Common myeloid progenitor, CD34-positive (primary cell): ENCODE measurements around the gene ENPP7.

Experiments used
- CTCF ChIA-PET: fragments of 350-600 bp; sonication (Branson Sonifier 250); formaldehyde crosslinking; loops from one replicate; lab custom pipeline; 2021; ENCODE audit warnings: antibody characterized with exemption; lab: Charles Lee
- POLR2A ChIA-PET: fragments of 350-600 bp; sonication (Branson Sonifier 250); formaldehyde crosslinking; loops from one replicate; lab custom pipeline; 2021; ENCODE audit warnings: antibody characterized with exemption; lab: Charles Lee
- DNase-seq, 3 donors: peaks; one replicate each; pipeline versions ENCODE4 v3.0.0 to v3.0.0-alpha.2; 2013
- H3K27ac ChIP-seq, 2 experiments: 1 replicate in 1 of 2; 2 replicates in 1 of 2; pipeline ENCODE4 v1.7.0; 2013; ENCODE audit warnings: inconsistent platforms in 2 of 2, low read length in 2 of 2, mild to moderate bottlenecking in 2 of 2, low read depth in 1 of 2, moderate library complexity in 1 of 2; ENCODE audit not compliant: severe bottlenecking in 2 of 2, insufficient read depth in 1 of 2, poor library complexity in 1 of 2
- H3K27me3 ChIP-seq, 5 experiments: replicated peaks in 2 of 5; 1 replicate in 3 of 5; 2 replicates in 2 of 5; pipeline versions ENCODE4 v1.6.1 to v1.7.0; 2013; ENCODE audit warnings: low read length in 4 of 5, mild to moderate bottlenecking in 2 of 5, moderate library complexity in 2 of 5, inconsistent platforms in 1 of 5; ENCODE audit not compliant: insufficient read depth in 5 of 5, control insufficient read depth in 4 of 5
- H3K36me3 ChIP-seq, 4 experiments: 1 replicate in 2 of 4; 2 replicates in 2 of 4; pipeline versions ENCODE4 v1.6.1 to v1.7.0; 2013; ENCODE audit warnings: low read length in 3 of 4, control low read depth in 1 of 4, mild to moderate bottlenecking in 1 of 4; ENCODE audit not compliant: control insufficient read depth in 4 of 4, insufficient read depth in 4 of 4
- H3K4me1 ChIP-seq, 4 experiments: 1 replicate in 3 of 4; 2 replicates in 1 of 4; pipeline versions ENCODE4 v1.6.1 to v1.7.1; 2013; ENCODE audit warnings: low read length in 3 of 4, mild to moderate bottlenecking in 3 of 4, control low read depth in 1 of 4, inconsistent platforms in 1 of 4, moderate library complexity in 1 of 4; ENCODE audit not compliant: control insufficient read depth in 4 of 4, insufficient read depth in 4 of 4; ENCODE audit errors: control extremely low read depth in 1 of 4
- H3K4me3 ChIP-seq, 7 experiments: 1 replicate in 4 of 7; 2 replicates in 3 of 7; pipeline versions ENCODE4 v1.5.1 to v1.7.0; 2013; ENCODE audit warnings: mild to moderate bottlenecking in 7 of 7, low read length in 6 of 7, moderate library complexity in 6 of 7, inconsistent platforms in 2 of 7, low read depth in 2 of 7, control low read depth in 1 of 7; ENCODE audit not compliant: insufficient read depth in 4 of 7, control insufficient read depth in 1 of 7; ENCODE audit errors: extremely low read depth in 1 of 7
- H3K9me3 ChIP-seq, 5 experiments: 1 replicate in 4 of 5; 2 replicates in 1 of 5; pipeline versions ENCODE4 v1.6.1 to v1.7.1; 2013; ENCODE audit warnings: low read length in 4 of 5, mild to moderate bottlenecking in 2 of 5, inconsistent platforms in 1 of 5, low read depth in 1 of 5, moderate library complexity in 1 of 5; ENCODE audit not compliant: control insufficient read depth in 4 of 5, insufficient read depth in 2 of 5; ENCODE audit errors: control extremely low read depth in 1 of 5
- WGBS: methylation state at CpG from one replicate; pipeline ENCODE4 v1.1.5; 2013; ENCODE audit not compliant: insufficient coverage; 5-methylcytosine and 5-hydroxymethylcytosine counted together

Gene ENPP7

DNA sequence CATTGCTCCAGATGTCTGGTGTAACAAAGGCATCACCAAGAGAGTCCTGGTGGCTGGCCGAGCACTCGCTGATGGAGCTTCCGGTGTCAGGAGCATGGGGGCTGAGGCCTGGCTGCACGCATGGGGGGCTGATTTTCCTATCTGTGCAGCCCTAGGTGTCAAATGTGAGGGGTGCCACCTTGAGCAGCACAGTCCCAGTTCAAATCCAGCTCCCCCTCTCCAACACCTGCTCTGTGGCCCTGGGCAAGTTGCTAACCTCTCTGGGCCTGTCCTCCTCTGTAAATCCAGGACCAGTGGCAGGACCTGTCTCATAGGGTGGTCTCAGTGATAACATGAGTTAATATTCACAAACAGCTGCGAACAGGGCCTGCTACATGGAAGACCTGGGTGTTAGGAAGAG is 12.9 kb downstream of the ENPP7 start:
- no peak for DNase-seq
- ChIA-PET CTCF (interaction anchor here (0.8 to 2.0 kb wide), 7 partner anchors 34 to 246 kb away, joined by 3 to 12 read pairs (median 4); no protein-coding TSS in a partner anchor), POLR2A (interaction anchor here (0.7 to 0.9 kb wide), 3 partner anchors 94 to 122 kb away, joined by 3 to 5 read pairs (median 3); no protein-coding TSS in a partner anchor)
- peaks cover 0 to 36% (median 25%) of the 10 kb centered on the region in 4 experiments for H3K4me1 ChIP-seq
- no peak overlapping the region for H3K27ac ChIP-seq
- H3K4me3 ChIP-seq, result no peak overlapping the region
- H3K36me3 ChIP-seq, result no peaks in the 10 kb centered on the region
- WGBS, result 98% methylated on average over 5 of the region's 5 CpGs
- peaks cover 0 to 51% (median 32%) of the 10 kb centered on the region in 5 experiments for H3K27me3 ChIP-seq
- no peaks in the 10 kb centered on the region for H3K9me3 ChIP-seq

DNA sequence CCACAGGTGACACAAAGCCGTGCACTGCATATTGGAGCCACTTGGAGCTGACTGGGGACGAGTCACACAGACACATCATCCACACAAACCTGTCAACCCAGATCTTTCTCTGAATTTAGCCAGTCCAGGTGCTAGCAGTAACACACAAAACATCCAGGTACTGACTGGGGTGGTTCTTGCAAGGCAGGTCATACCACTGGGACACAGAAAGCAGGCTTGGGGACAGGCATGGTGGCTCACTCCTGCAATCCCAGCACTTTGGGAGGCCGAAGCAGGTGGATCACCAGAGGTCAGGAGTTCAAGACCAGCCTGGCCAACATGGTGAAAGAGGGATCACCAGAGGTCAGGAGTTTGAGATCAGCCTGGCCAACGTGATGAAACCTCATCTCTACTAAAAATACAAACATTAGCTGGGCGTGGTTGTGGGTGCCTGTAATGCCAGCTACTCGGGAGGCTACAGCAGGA is 14.9 kb downstream of the ENPP7 start:
- WGBS, result 50% methylated on average over 6 of the region's 6 CpGs
- peak in 1 of 3 donors; percentile 13 for DNase-seq
- H3K4me3 ChIP-seq, result peak overlapping the region in 1 of 7 experiments; percentile 60
- POLR2A ChIA-PET, result interaction anchor here (0.7 kb wide), 2 partner anchors 39 to 44 kb away, joined by 3 to 6 read pairs; no protein-coding TSS in a partner anchor
- H3K27ac ChIP-seq, result no peak overlapping the region
- CTCF ChIA-PET, result interaction anchor here (0.7 to 2.8 kb wide), 18 partner anchors 9 to 265 kb away, joined by 3 to 19 read pairs (median 5); partner anchors contain the start of genes CBX4 and CBX8
- no peaks in the 10 kb centered on the region for H3K9me3 ChIP-seq
- H3K4me1 ChIP-seq, result peaks cover 0 to 33% (median 25%) of the 10 kb centered on the region in 4 experiments
- no peaks in the 10 kb centered on the region for H3K36me3 ChIP-seq
- H3K27me3 ChIP-seq, result peaks cover 0 to 54% (median 29%) of the 10 kb centered on the region in 5 experiments

DNA sequence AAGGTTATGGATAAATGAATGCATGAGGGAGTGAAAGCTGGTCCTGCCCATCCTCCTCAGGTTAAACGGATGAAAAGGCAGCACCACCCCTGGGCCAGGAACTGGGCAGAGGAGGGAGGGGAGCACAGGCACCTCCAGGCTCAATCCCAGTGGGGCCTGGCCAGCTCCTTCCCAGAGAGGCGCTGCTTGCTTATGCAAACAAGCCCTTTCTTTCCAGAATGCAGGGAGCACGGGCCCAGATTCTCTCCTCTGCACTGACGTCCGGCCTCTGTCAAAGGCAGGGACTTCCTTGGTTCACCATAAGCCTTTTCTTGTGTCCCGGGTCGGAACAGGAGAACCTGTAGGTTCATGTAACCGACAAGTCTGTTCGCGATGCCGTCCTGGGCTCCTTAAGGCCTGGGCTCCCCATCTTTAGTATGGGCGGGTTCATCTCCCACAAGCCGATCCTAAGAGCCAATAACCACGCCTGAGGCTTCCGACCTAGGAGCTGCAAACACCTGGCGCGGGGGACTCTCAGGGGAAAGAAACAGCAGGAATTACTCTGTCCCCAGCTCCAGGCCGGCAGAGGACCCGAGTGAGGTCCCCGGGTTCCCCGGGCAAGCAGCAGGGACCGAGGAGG is 16.3 kb downstream of the ENPP7 start:
- H3K4me3 ChIP-seq, result no peak overlapping the region
- peaks cover 0 to 29% (median 20%) of the 10 kb centered on the region in 4 experiments for H3K4me1 ChIP-seq
- peak in 1 of 3 donors; percentile 12 for DNase-seq
- H3K27me3 ChIP-seq, result peaks cover 0 to 56% (median 30%) of the 10 kb centered on the region in 5 experiments
- H3K9me3 ChIP-seq, result no peaks in the 10 kb centered on the region
- no peaks in the 10 kb centered on the region for H3K36me3 ChIP-seq
- CTCF ChIA-PET, result interaction anchor here (0.6 to 2.8 kb wide), 11 partner anchors 18 to 244 kb away, joined by 3 to 19 read pairs (median 5); no protein-coding TSS in a partner anchor
- 48% methylated on average over 22 of the region's 22 CpGs for WGBS
- POLR2A ChIA-PET, result interaction anchor here (0.6 kb wide), 1 partner anchor 40 kb away, joined by 3 read pairs; no protein-coding TSS in a partner anchor
- no peak overlapping the region for H3K27ac ChIP-seq

DNA sequence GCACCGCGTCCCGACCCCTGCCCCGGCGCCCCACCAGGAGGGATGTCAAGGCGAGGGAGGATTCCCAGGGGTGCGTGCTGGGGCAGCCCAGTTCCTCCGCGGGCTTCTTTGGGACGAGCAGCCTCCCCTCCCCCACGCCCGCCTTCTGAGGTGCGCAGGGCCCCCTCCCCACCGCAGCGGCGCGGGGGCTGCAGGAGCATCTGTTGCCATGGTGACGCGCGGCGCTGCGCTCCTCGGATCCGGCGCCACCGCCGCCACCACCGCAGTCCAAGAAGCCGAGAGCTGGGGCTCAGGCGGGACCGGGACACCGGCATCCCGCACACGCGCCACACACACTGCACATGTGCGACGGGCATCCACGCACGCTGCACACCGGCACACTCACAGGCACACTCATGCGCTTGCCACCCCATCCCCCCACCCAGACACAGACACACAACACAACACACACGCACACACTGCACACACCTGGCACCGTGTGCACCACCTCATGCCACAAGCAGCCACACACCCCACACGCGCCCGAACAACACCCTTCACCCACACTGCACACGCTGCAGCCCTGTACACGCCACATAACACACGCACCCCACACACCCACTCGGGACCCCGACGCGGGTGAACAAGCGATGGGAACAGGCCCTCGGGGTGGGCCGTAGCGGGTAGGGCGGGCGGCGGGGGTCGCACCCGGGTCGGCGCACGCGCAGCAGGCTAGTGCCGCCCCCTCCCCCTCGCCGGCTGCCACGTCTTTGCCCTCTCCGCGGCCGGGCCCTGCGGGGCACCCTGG is 17.0 kb downstream of the ENPP7 start:
- CTCF ChIA-PET, result interaction anchor here (0.6 to 2.8 kb wide), 7 partner anchors 17 to 223 kb away, joined by 3 to 19 read pairs (median 3); no protein-coding TSS in a partner anchor

DNA sequence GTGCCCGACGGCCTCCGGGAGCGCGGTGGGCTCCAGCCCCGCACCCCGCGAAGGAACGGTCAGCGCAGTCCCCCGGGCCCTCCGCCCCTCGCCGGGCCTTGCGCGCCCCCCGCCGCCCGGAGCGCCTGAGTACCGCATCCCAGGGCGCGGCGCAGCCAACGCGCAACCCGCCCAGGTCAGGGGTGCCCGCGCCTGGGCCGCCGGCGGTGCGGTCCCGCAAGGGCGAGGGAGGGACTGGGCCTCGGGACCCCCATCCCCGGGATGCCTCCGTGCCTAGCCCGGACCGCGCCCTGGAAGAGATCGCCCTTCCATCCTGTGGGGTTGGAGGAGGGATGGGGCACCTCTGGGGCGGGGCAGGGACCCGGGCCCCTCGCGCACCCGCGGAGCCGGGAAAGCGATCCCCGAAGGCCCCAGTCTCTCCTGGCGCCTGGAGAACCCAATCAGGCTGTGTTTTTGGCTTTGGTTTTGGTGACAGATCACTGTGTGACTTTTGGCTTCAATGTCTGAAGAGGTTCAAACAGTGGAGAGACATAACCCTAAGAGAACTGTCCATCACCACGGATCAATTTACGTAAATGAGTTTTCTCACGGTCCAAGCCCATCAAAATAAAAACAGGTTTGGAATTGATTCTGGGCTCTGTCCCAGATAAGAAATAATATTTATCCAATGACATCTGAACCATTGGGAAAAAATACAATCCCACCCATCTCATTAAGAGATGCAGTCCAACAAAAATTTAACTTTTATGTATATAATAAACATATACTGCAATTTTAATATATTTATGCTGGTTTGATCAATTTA is 17.8 kb downstream of the ENPP7 start:
- CTCF ChIA-PET, result no interaction called here
- H3K27me3 ChIP-seq, result peaks cover 0 to 69% (median 34%) of the 10 kb centered on the region in 5 experiments

More for the DNA sequence above, 17.0 kb downstream of the ENPP7 start:
- no peaks in the 10 kb centered on the region for H3K9me3 ChIP-seq
- DNase-seq, result peak in 2 of 3 donors; percentile 33 to 34
- H3K27ac ChIP-seq, result no peak overlapping the region
- H3K4me1 ChIP-seq, result peaks cover 0 to 29% (median 18%) of the 10 kb centered on the region in 4 experiments
- peak overlapping the region in 2 of 7 experiments; percentile 26 to 28 for H3K4me3 ChIP-seq
- WGBS, result 2% methylated on average over 65 of the region's 74 CpGs
- no peaks in the 10 kb centered on the region for H3K36me3 ChIP-seq
- POLR2A ChIA-PET, result interaction anchor here (0.6 kb wide), 1 partner anchor 39 kb away, joined by 3 read pairs; no protein-coding TSS in a partner anchor
- peaks cover 0 to 62% (median 31%) of the 10 kb centered on the region in 5 experiments for H3K27me3 ChIP-seq

DNA sequence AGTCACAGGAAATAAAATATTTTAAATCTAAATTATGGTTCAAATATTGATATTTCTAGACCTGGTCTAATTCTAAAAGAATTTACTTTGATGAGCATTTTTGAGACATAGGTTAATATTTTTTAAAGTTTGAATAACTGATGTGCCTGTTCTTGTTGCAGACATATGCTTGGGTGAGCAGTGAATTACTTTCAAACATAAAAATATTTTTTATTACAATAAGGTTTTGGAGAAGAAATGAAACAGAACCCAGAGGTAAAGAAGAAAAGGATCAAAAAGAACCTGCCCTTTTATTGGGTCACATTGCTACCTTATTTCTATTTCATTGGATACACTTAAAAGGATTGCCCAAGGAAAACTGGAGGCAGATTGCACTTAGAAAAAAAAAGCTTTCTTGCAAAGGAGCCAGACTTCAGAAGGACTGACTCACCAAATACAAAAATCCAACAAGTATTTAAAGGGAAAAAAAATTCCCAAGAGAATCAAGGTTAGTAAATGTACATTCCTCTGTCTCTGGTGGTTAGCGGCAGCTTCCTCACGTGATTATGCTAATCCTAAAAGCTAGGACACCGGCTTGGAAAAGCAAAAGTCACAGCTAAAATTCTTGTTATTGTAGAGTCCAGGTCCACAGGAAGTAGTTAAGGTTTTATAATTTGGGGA is 18.5 kb downstream of the ENPP7 start:
- WGBS, result 76% methylated on average over 3 of the region's 3 CpGs
- Histone ChIP-seq H3K27ac (no peak overlapping the region), H3K4me1 (peaks cover 0 to 29% (median 18%) of the 10 kb centered on the region in 4 experiments), H3K36me3 (no peaks in the 10 kb centered on the region), H3K4me3 (no peak overlapping the region), H3K27me3 (peaks cover 0 to 73% (median 32%) of the 10 kb centered on the region in 5 experiments), H3K9me3 (no peaks in the 10 kb centered on the region)
- POLR2A ChIA-PET, result no interaction called here
- DNase-seq, result no peak
- CTCF ChIA-PET, result interaction anchor here (1.2 kb wide), 1 partner anchor 62 kb away, joined by 5 read pairs; no protein-coding TSS in a partner anchor

More for the DNA sequence above, 17.8 kb downstream of the ENPP7 start:
- peak in 1 of 3 donors; percentile 8 for DNase-seq
- peak overlapping the region in 2 of 7 experiments; percentile 26 to 28 for H3K4me3 ChIP-seq
- H3K36me3 ChIP-seq, result no peaks in the 10 kb centered on the region
- 14% methylated on average over 15 of the region's 55 CpGs for WGBS
- no peaks in the 10 kb centered on the region for H3K9me3 ChIP-seq
- no peak overlapping the region for H3K27ac ChIP-seq
- POLR2A ChIA-PET, result no interaction called here
- peaks cover 0 to 29% (median 18%) of the 10 kb centered on the region in 4 experiments for H3K4me1 ChIP-seq
